HL-60 (cell line): ENCODE results near the gene MALAT1.

ENCODE experiments used
- DNase-seq, 2 experiments: peaks; one replicate each; pipeline ENCODE4 v3.0.0-alpha.2; 2010 to 2020; ENCODE audit warnings: low read depth in 1 of 2, low spot score in 1 of 2
- H3K27ac ChIP-seq: fragments of 250-450 bp; sonication (Bioruptor Pico); replicated peaks from 2 replicates; pipeline ENCODE4 v1.5.1; 2020; ENCODE audit warnings: mild to moderate bottlenecking, moderate library complexity
- H3K27me3 ChIP-seq: fragments of 250-450 bp; sonication (Bioruptor Pico); 2 replicates; pipeline ENCODE4 v1.5.1; 2021; ENCODE audit warnings: mild to moderate bottlenecking, moderate library complexity; ENCODE audit not compliant: insufficient read depth, poor library complexity, severe bottlenecking
- H3K4me3 ChIP-seq: replicated peaks from 2 replicates; pipeline ENCODE4 v1.5.1; 2011; ENCODE audit warnings: mild to moderate bottlenecking, control low read depth, low read length; ENCODE audit not compliant: insufficient read depth
- GABPA ChIP-seq: IDR thresholded peaks from 2 replicates; pipeline ENCODE4 v1.6.1; 2012; ENCODE audit warnings: low read depth
- POLR2AphosphoS5 ChIP-seq: IDR thresholded peaks from 2 replicates; pipeline ENCODE4 v1.6.1; 2012; ENCODE audit warnings: low read depth
- REST ChIP-seq: IDR thresholded peaks from 2 replicates; pipeline ENCODE4 v1.6.1; 2012; ENCODE audit warnings: low read depth; ENCODE audit not compliant: insufficient replicate concordance
- SPI1 ChIP-seq: IDR thresholded peaks from 2 replicates; pipeline ENCODE4 v1.6.1; 2012; ENCODE audit warnings: low read depth, mild to moderate bottlenecking, borderline replicate concordance
- TF ChIP-seq, protein P1 (sequence below): IDR thresholded peaks from one replicate; pipeline ENCODE4 v1.5.1; 2011; ENCODE audit warnings: low read length, control low read depth, inconsistent platforms; ENCODE audit not compliant: insufficient read depth

Gene MALAT1

GRCh38 chr11:65476632-65477148 lies 22.2 kb upstream of the MALAT1 start:
- TF ChIP-seq POLR2AphosphoS5 (no peak; the same call in 1 of the 2 replicates), GABPA (no peak), SPI1 (no peak), REST (no peak)
- TF ChIP-seq, protein P1, sequence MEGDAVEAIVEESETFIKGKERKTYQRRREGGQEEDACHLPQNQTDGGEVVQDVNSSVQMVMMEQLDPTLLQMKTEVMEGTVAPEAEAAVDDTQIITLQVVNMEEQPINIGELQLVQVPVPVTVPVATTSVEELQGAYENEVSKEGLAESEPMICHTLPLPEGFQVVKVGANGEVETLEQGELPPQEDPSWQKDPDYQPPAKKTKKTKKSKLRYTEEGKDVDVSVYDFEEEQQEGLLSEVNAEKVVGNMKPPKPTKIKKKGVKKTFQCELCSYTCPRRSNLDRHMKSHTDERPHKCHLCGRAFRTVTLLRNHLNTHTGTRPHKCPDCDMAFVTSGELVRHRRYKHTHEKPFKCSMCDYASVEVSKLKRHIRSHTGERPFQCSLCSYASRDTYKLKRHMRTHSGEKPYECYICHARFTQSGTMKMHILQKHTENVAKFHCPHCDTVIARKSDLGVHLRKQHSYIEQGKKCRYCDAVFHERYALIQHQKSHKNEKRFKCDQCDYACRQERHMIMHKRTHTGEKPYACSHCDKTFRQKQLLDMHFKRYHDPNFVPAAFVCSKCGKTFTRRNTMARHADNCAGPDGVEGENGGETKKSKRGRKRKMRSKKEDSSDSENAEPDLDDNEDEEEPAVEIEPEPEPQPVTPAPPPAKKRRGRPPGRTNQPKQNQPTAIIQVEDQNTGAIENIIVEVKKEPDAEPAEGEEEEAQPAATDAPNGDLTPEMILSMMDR, result no peak
- Histone ChIP-seq H3K27me3 (no peaks in the 10 kb centered on the region), H3K4me3 (peak overlapping the region; percentile 67), H3K27ac (peak overlapping the region; percentile 98)
- DNase-seq, result peak in 1 of 2 experiments; percentile 12

DNA sequence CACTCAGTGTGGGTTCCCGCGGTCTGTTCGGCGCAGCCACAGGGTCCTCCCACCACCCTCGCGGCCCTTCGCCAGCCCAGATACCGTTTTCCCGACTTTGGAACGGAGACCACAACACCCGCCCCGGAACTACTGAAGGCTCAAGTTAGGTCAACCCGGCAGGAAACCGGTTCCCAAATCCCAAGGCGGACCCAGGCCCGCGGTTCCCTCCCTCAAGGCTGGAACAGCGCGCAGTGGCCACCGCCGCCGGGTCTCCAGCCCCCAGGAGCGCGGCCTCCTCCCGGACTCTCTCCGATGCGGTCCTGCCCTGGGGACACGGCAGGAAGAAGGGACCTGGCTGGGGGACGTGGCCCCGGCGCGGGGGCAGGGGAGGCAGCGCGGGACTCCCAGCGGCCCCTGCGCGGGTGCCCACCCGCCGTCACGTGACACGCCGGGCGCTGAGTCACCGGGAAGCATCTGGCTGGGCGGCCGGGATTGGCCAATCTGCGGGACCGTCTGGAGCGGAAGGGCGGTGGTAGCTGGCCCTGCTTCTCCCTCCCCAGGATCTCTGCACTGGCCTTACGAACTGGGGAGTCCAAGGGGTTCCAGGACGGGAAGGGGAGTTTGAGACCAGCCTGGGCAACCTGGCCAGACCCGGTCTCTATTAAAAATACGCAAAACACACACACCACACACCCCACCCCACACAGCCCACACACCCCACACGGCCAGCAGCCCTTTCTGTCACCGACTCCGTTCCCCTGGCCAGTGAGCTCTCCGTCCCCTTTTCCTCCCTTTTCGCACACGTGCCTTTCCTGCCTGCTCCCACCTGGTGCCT lies 21.5 kb upstream of the MALAT1 start:
- H3K27me3 ChIP-seq, result no peaks in the 10 kb centered on the region
- H3K4me3 ChIP-seq, result peak overlapping the region; percentile 67
- DNase-seq, result peak; percentile 96 to 97
- H3K27ac ChIP-seq, result peak overlapping the region; percentile 98
- TF ChIP-seq REST (no peak), POLR2AphosphoS5 (peak; percentile 90), GABPA (peak; percentile 71), SPI1 (peak; percentile 29; the same call in 1 of the 2 replicates)
- TF ChIP-seq, protein P1, result no peak

DNA sequence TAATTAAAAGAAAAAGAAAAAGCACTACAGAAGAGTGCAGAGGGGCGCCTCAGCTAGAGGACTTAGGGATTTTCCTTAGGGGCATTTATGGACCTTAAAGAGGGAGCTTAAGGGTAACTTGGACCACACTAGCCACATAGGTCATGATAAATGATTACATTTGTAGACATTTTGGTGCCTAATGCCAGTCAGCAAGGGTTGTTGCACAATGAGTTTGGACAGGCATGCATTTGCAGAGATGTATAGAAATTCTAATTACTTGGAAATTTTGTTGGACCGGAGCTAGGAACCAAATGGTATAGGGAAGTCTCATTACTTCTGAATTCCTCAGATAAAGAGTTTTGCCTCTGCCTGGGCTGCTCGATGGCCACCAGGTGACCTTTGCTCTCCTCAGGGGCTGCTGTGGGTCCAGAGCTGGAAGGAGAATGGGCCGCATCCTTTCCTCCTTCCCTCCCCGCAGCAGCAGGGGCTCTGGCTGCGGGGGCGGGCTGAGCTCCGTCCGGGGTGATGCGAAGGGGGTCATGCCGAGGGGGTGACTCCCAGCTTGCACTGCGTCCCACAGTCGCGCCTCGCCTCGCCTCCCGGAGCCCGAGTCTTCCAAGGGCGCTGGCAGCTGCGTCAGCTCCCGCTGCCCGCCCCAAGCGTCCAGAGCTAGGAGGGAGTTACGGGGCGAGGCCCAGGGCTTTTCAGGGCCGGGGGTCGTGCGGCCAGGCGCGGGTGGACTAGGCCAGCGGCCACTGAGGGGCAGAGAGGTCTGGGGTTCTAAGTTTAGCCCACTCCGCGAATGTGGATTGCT lies 20.3 kb upstream of the MALAT1 start:
- peak overlapping the region; percentile 98 for H3K27ac ChIP-seq

More for the DNA sequence above, 20.3 kb upstream of the MALAT1 start:
- H3K27me3 ChIP-seq, result no peaks in the 10 kb centered on the region
- no peak for TF ChIP-seq REST
- no peak for TF ChIP-seq GABPA
- TF ChIP-seq, protein P1, result no peak
- no peak for TF ChIP-seq SPI1
- TF ChIP-seq POLR2AphosphoS5, result no peak
- no peak overlapping the region for H3K4me3 ChIP-seq
- DNase-seq, result no peak
